HG02884 (cell line): Measurements from ENCODE around the gene KSR2.

Experiments
- ATAC-seq: cut with Tn5 transposase; IDR thresholded peaks from one replicate; pipeline ENCODE4 v1.9.1; 2021; ENCODE audit warnings: mild to moderate bottlenecking, moderate library complexity; ENCODE audit not compliant: unreplicated experiment

Gene KSR2

DNA sequence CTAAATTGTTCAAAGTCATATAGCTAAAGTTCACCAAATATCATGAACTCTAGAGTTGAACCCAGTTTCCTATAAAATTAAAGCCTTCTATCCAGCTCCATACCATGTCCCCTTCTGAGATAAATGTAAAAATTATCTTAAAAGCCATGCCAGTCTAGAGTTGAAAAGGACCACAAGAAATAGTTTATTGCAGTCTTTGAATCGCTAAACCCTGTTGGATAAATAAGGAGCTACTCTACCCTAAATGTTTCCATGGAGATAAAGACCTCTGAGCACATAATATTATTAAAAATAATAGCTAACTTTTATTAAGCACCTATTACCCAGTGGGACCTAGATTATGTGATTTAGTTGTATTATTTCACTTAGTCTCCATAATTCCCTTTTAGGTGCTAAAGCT, 379.8 kb downstream of the KSR2 start:
- no peak for ATAC-seq

DNA sequence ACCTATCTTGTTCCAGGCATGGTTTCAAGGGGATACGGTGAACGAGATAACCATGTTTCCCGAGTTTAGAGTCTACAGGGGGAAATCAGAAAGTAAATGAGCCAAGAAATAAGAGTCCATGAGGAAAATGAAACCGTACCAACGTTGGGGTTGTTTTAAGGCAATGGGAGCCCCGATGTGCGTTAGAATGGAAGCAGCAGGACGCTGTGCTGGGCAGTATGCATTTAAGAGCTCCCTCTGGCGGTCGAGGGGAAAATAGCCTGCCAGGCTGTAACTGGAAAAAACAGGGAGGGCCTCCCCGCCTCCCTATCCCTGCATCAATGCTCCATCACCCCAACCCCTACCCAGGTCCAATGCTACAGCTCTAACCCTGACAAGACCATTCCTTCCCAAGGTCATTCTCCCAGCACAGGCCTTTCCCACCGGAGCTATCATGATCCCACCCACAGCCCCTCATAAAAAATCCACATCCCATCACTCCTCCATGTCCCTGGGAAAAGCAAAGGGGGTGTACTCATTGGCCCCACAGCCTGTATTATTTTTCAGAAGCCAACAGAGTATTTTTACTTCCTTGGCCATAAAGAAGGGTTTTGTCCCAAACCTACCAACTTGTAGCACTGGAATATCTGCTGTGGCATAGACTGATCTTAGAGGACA, 381.0 kb downstream of the KSR2 start:
- no peak for ATAC-seq

DNA sequence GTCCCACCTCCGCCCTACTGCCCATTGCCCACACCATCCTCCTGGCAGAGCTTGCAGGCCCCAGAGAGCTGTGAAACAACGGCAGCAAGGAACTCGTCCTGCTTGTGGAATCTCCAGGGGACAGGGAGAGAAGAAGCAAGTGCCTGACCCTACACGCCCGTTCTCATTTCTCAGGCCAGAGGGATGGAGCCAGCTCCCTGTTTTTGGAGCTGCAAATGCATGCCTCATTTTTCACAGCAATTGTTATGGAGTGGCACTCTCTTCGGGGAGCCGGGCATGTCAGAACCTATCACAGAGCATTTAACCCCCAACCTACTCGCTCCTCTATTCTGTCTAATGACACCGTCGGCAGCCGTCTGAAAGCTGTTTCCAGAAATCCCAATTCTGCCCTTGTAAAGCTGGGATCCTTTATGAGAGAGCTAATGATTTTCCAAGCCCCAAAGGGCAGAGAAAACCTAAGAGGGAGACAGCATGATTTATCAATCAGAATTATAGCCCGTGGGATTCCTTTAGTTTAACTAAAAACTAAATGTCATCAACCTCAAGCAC, 385.0 kb downstream of the KSR2 start:
- ATAC-seq, result no peak

DNA sequence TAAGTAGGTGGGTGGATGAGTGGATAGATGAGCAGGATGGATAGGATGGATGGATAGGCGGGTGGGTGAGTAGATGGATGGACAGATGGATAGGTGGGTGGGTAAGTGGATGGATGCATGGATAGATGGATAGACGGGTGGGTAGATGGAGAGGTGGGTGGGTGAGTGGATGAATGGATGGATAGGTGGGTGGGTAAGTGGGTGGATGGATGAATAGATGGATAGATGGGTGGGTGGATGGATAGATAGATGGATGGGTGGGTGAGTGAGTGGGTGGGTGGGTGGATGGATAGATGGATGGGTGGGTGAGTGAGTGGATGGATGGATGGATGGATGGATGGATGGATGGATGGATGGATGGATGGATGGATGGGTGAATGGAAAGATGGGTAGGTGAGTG, 385.7 kb downstream of the KSR2 start:
- ATAC-seq, result no peak

DNA sequence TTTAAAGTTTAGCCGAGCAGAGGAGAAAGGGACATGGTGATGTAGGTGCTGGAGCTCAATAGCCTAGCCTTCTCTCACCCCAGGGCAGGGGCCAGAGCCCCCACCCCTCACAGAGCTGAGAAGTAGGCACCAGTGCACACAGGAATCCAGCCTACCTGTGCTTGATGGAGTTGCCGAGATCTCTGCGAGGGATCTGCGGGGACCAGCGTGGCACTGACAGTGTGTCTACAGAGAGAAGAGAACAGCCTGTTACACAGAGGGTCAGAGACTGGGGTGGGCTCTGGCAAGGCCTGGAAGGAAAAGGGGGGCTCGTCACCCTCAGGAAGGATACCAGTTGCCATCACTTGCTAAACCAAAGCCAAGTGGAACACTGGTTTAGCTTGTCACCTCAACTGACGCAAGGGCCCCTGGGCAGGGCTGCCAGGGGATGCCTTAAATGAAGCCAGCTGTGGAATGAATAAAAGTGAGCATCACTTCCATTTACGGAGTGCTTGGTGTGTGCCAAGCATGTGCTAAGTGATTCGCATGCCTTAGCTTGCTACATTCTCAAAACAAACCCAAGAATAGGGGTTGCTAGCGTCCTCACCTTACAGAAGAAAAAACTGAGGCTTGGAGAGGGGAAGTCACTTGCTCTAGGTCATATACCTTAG, 386.5 kb downstream of the KSR2 start:
- no peak for ATAC-seq

DNA sequence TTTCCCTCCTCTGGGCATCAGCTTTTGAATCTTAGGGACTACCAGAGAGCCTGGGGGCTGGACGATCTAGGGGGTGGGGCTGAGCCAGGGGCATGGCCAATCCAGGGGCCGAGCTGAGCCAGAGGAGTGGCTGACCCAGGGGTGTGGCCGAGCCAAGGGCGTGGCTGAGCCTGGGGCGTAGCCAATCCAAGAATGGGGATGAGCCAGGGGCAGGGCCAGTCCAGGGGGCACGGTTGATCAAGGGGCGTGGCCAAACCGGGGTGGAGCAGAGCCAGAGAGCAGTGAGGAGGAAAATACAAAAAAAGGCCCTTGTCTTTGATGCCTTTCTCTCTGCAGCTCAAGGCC, 388.1 kb downstream of the KSR2 start:
- no peak for ATAC-seq

DNA sequence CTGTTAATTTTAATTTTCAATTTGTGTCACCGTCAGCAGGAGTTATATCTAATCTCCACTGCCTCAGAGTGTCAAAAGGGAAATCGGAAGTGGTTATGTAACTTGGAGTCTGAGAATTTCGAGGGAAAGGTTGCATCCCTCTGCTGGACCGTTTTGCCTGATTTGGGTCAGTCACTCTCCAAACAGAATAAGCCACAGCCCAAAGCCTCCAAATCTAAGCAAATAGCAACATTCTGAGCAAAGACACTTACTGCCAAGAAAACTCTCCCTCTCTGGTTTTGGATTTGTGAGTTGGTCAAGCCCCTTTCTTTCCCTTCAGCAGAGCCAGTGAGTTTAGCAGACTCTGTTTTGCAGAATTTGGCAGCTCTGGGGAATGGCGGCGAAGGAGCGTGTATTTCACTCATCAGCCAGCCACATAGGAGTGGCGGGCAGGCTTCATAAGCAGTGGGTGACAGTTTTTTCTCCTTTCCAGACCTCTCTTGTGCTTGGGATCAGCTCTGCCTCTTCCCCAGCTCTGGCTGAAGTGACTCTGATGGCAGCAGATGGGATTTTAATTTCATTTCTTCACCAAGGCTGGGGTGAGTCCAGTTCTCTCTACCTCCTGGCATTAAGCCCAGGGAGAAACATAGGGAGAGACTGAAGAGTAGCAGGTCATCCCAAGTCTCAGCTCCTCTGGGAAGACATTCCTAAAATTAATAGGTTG, 388.6 kb downstream of the KSR2 start:
- ATAC-seq, result no peak

DNA sequence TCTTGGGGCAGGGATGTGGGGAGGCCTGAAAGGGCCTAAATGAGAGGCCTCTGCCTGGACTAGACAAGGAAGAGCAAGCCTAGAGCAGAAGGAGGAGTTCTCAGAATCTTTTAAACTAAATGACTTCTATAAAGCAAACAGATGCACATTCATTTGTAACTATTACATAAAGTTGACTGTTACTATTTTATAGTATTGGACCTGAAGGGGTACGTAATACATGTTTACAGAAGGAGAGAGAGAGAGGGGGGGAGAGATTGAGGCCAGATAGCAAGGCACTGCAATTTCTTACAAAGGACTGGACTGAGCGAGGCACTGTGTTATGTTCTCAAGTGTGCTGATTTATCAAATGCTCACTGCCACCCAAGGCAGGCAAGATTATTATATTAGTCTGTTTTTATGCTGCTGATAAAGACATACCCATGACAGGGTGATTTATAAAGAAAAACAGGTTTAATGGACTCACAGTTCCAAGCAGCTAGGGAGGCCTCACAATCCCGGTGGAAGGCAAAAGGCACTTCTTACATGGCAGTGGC, 391.6 kb downstream of the KSR2 start:
- no peak for ATAC-seq

DNA sequence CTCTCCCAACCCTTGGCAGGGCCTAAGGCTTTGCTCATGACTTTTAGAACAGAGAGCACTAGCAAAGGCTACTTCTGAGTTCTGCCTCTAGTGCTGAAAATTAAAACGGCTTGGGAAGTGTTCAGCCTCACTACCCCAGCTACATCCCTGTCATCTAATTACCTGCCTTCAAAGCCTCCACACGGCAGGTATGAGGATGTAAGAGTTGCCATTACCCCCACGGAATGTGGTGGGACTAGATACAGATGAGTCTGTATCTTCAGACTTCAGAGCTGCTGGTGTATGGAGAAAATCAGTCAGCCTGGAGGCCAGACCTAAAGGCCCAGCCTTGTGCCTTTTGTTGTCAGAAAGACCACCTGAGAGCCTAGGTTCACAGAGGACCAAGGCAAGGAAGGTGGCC, 392.7 kb downstream of the KSR2 start:
- no peak for ATAC-seq

DNA sequence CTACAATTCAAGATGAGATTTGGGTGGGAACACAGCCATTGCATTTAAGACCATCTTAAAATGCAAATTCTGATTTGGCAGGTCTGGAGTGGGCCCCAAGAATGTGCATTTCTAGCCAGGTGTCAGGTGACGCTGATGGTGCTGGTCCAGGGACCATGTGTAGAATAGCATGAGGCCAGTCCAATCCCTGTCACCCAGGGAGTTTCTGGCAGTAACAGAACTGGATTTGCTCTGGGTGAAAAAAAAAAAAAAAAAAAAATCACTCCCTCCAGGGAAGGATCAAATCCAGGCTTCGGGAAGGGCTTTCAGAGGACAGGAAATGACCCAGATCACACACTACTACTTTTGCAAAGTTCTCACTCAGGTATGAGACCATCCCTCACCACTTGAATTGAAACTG, 394.1 kb downstream of the KSR2 start:
- ATAC-seq, result no peak

DNA sequence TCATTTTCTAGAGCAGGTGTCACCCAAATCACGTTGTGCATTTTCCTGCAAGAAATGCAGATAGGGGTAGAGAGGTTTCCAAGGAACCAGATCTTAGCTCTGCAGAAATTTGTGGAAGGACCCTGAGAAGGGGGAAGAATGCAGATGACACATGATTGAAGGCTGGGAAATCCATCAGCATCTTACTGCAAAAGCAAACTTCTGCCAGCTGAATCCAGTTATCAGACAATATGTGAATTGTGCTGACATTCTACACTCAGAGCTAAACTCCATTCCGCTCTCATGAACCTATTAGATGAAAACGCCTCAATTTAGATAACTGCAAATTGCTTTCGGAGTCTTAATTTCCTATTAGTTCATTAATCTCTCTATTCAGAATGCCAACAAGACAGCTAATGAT, 396.0 kb downstream of the KSR2 start:
- no peak for ATAC-seq

DNA sequence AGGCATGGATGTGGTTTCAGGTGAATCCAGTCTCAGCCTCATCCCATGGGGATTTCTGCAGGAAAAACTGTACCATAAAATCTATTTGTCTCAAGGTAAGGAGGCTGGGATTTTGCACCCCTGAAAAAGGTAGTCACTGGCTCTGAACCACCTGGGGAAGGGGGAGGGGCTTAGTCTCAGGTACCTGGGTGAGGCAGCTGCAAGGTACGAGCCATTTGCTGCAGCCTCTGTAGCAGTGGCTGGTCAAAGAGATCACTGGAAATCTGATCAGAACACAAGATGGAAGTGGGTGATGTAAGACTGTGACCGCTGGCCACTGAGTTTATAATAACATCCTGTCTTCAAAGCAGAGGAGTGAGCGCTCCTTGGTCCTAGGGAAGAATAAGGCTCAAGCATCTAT, 397.5 kb downstream of the KSR2 start:
- no peak for ATAC-seq

DNA sequence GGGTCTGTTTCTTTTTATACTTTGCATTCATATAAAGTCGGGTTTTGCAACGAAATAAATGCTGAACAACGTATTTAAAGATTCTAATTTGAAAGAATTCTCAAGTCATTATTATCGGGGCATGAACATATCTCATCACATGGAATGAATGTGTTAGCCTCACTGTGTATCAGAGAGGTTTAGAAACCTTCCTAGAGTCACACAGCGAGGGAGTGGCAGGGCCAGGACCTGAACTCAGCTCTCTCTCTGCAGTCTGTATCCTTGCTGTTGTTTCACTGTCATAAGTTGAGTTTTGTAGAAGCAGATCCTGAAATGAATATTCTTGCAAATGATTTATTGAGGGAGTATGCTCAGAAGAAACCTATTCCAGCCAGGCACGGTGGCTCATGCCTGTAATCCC, 398.2 kb downstream of the KSR2 start:
- no peak for ATAC-seq

DNA sequence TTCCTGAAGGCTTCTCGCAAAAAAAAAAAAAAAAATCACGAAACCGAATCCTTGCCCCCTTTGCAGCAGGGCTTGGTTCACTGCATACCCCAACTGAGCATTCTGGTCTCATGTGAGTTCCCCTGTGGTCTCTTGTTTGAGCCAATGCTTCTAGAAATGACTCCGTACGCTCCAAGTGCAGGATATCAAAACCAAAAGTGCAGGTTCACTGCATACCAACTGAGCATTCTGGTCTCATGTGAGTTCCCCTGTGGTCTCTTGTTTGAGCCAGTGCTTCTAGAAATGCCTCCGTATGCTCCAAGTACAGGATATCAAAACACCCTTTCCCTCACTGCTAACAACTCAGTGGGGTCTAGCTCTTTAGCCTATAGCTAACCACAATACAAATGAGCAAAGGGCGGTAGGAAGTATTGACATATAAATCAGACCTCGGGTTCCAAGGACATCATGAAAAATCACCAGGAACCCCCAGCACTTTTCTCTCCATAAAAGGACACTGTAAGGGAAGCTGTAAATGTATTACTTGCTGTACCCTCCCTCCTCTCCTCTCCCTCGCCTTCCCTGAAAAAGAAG, 401.1 kb downstream of the KSR2 start:
- ATAC-seq, result no peak

DNA sequence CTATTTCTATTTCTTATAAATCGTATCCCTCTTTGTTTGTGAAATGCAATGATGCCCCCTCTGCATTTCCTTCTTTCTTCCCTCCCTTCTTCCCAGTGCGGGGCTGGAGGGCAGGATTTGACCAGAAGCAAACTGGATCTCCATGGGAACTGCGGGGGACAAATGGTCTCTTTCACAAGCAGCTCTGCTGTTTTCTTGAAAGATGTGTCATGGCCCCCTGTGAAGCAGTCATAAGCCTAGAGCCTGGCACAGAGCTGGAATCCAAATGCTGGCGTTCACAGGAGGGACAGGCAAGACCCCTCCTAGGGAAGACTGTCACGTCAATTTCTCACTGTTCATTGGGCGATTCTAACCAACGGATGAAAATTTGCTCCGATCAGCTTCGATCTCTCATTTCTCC, 403.9 kb downstream of the KSR2 start:
- ATAC-seq, result no peak

DNA sequence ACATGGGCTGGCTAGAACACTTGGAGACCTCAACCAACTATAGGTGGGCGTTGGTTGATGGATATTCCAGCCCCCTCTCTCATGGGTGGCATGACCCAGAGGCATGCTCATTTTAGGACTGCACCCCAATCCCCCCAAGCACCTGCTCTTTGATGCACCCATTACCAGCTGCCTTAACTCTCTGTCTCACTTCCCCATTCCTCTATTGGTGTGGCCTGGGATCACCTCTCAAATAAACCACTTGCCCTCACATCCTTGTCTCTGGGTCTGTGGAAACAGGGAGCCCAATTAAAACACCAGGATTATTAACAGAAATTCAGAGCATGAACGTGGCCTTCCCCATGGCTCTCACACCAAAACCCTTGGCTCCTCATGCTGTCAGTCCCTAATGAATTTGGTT, 405.1 kb downstream of the KSR2 start:
- no peak for ATAC-seq

DNA sequence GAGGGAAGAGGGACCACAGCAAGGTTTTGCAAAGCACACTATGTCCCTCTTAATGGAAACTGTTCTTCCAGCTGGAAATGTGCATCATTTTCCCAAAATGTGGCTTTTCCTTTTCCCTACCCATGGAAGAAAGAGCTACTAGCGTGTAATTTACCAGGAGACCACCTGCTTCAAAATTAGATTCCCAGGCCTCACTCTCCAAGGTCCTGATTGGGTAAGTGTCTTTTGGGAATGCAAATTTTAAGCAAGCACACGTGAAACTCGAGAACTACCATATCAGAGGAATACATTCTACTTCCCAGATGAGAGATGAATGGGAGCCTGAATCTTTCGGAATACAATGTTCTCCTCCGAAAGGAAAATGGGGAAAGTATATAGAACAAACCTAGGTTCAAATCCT, 405.8 kb downstream of the KSR2 start:
- no peak for ATAC-seq

DNA sequence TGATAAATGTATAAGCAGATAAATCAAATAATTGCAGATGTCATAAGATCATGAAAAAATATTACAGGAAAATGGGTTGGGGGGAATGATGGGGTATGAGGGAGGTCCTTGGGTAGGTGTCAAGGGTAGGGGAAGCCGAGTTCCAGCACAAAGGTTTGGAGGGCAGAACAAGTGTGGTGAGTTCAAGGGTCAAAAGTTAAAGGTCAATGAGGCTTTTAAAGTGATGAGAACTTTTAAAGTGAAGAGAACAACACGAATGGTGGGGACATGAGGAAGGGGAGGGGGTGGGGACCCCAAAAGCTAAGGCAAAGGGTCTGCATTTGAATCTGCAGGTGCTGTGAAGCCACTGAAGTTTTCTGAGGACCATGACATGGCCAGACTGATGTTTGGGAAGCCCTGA, 406.8 kb downstream of the KSR2 start:
- no peak for ATAC-seq

DNA sequence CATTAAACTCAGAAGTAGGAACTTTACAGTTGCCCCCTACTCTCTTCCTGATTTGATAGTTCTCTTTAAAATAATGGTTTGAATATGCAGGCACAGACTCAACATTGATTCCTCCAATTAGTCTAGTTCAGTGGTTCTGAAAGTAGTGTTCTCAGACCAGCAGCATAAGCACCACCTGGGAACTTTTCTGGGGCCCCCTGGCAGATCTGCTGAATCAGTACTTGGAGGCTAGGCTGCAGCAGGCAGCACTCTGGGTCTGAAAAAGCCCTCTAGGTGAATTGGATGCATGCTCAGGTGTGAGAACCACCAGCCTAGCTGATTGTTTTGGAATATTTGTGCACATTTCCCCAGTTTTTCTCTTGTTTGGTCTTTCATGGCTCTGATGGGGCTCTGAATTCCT, 408.8 kb downstream of the KSR2 start:
- no peak for ATAC-seq

DNA sequence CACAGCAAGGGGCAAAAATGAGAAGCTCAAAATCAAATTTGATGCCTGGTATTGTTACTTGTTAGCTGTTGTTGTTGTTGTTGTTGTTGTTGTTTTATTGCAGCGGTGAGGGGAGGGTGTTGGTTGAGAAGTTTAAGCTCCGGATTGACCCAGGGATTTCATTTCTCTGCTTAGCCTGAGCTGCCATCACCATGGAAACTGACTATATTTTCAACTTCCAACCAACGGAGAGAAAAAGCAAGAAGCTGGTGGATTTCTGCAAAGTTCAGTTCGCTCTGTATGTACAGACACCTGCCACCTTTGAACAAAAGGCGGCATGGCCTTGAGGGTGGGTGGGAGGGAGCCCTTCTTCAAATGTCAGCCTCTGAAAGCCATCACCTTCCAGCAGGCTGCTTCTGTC, 412.9 kb downstream of the KSR2 start:
- ATAC-seq, result no peak

DNA sequence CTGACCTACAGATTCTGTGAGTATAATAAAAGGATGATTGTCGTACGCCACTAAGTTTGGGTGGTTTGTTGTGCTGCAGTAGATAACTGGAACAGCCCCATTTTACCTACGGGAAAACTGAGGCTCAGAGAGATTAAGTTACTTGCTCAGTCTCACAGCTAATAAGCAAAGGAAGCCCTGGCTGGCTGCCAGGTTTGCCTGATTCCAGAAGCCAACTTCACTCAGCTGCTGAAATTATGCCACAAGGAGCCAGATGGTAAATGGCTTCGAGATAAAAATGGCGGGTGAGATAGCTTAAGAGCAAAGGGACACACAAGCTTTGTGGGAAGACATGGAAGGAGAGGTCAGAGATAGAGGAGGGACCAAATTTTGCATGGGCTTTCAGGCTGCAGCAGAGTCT, 415.8 kb downstream of the KSR2 start:
- ATAC-seq, result no peak

DNA sequence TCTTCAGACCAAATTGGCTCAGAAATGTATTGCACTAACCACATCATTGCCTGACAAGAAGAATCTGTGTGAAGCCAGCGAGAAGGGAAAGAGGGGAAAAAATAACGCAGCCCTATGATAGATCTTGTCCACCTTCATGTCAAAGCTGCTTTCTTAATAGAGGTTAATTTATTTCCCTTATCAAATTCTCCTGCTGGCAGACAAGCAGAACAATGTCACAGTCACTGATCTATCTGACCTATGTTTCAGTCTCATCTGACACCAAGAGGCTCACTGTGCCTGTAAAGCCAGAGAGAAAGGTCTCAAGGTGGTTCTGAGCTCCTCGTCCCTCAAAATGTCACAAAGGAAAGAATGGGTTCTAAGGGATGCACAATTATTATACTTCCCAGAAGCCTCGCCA, 417.1 kb downstream of the KSR2 start:
- ATAC-seq, result no peak
